Renal cortical epithelial cell (primary cell): ENCODE data around the gene REN. TPM values are rescaled to one million over a fixed set of nuclear protein-coding genes. Genes with fewer than 3 reads are reported as not detected.

Experiments
- DNase-seq: peaks from one replicate; pipeline ENCODE4 v3.0.0-alpha.2; 2011; ENCODE audit warnings: low read depth
- total RNA-seq: library from RNA; depleted of rRNA; stranded (reverse); fragments of >200 nt; gene quantifications from 2 replicates; pipeline ENCODE4 v1.2.3, GENCODE V29; 2014

The REN gene
- total RNA-seq, 1 donor from 2014 or later: not detected

DNA sequence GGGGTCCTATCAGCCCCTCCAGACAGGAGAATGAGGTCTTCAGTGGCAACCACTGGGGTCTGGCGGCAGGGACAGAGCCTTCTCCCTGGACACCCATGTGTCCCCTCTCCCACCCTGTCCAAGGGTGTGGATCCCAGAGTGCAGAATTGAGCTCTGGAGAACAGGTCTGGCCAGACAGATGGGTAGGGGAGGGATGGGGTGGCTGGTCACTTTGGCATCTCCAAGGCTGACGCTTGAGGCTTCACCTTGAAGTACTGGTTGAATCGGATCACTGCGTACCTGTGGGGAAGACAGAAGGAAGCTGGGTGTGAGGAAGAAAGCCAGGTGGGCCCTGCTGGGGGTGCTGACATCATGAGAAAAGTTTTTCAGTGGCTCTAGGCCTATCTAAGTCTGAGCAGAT is 34.2 kb downstream of the REN start:
- no peak for DNase-seq

GRCh38 chr1:204130981-204131892 is 34.9 kb downstream of the REN start:
- peak; percentile 84 for DNase-seq

GRCh38 chr1:204130178-204130577 is 36.0 kb downstream of the REN start:
- peak; percentile 68 for DNase-seq

DNA sequence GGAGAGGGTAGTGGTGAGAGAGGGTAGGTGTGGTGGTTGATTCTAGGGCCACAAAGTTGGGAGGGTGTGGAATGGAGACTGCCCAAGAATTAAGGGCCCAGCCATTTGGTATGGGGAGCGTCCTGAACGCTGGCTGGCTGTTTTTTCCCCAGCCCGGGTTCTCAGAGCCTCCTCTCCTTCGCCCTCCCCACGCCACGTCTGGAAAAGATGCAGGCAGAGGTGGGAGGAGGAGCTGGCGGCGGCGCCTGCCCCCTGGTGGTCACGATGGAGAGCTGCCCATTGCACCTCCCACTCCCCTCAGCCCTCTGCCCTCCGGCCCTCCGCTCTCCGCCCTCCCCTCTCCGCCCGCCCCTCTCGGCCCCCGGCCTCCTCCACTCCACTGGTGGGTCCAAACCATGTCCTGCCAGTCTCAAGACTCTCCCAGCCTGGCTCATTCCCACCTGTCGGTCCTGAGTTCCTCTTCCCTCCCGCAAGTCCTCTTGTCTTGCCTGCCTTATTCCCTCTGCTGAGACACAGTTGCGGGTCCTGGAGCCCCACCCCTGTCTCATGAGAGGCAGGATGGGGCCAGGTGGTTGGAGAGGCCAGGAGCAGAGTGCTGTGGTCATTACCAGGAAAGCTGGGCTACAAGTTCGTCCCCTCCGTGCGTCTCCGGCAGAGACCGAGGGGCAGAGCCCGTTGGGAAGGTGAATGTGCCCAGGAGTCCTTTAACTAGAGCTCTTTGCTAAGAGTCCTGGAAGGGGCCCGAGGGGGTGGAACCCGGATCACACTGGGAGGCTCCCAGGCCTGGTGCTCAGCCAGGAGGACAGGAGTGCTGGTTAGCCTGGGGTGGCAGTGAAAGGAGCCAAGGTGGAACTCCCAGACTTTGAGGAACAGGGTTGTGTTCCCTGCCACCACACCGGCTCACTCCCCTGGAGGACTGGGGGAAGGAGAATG is 36.9 kb downstream of the REN start:
- peak; percentile 27 for DNase-seq

GRCh38 chr1:204128464-204128963 is 37.6 kb downstream of the REN start:
- no peak for DNase-seq

GRCh38 chr1:204127597-204128242 is 38.4 kb downstream of the REN start:
- DNase-seq: peak; percentile 45

GRCh38 chr1:204126956-204127355 is 39.2 kb downstream of the REN start:
- DNase-seq: no peak

GRCh38 chr1:204126386-204126785 is 39.8 kb downstream of the REN start:
- DNase-seq: no peak

- DNase-seq: no peak
Observed at GRCh38 chr1:204125759-204126351, 40.3 kb downstream of the REN start.

GRCh38 chr1:204124639-204125038 is 41.5 kb downstream of the REN start:
- no peak for DNase-seq

- DNase-seq: no peak
Observed at GRCh38 chr1:204123376-204123775, 42.8 kb downstream of the REN start.

DNA sequence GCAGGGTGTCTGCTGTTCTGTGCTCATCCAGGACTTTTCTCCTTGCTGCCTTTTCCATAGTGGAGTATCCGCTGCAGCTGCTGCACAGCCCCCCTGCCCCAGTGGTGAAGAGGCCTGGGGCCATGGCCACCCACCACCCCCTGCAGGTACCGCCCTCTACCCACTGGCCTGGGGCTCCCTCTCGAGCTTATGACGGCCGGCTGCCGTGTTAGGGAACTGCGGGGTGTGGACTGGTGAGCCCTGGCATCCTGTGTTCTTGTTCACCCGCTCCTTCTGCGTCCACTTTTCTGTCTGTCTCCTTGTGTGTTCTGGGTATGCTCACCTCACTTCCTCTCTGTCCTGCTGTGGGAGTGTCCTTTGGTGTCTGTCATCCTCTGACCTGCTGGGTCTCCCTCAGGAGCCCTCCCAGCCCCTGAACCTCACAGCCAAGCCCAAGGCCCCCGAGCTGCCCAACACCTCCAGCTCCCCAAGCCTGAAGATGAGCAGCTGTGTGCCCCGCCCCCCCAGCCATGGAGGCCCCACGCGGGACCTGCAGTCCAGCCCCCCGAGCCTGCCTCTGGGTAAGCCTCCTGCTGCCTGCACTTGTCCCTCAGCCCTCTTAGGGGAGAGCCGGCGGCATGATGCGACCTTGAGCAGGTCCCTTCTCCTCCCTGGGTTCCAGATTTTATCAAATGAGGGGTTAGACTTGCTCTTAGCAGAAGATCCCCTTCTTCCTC is 44.1 kb downstream of the REN start:
- DNase-seq: no peak

DNA sequence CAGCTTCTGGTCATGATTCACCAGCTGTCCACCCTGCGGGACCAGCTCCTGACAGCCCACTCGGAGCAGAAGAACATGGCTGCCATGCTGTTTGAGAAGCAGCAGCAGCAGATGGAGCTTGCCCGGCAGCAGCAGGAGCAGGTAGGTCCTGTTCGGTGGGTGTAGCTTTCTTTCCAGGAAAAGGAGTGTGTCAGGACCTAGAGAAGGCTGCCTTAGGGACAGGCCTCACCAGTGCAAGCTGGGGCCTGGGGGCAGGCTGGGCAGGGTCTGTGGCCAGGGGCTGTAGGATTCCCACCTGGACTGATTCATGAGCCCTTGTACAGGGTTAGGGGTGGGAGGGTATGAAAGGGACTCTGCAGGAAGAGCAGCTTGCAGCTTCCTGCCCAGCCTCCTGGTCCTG is 49.6 kb downstream of the REN start:
- DNase-seq: no peak

- no peak for DNase-seq
Observed at GRCh38 chr1:204115116-204115515, 51.0 kb downstream of the REN start.

GRCh38 chr1:204114606-204115005 is 51.5 kb downstream of the REN start:
- DNase-seq: no peak

DNA sequence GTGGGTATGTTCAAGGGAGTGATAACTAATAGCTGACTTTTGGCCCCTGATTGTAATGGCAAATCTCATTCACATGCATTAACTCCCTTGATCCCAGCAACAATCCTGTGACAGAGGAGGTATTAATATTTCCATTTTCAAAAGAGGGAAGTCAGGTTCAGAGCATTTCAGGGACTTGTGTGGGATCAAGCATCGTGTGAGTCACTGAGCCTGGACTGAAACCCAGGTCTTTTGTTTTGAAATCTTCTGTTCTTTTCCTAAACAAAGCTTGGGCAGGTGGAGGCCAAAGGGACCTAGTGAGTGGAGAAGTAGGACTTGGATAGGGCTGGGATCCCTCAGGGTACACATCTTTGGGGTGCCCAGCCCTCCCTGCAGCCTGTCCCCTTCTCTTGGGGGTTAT is 52.2 kb downstream of the REN start:
- peak; percentile 49 for DNase-seq

- peak; percentile 28 for DNase-seq
Observed at GRCh38 chr1:204112876-204113730, 53.0 kb downstream of the REN start.

DNA sequence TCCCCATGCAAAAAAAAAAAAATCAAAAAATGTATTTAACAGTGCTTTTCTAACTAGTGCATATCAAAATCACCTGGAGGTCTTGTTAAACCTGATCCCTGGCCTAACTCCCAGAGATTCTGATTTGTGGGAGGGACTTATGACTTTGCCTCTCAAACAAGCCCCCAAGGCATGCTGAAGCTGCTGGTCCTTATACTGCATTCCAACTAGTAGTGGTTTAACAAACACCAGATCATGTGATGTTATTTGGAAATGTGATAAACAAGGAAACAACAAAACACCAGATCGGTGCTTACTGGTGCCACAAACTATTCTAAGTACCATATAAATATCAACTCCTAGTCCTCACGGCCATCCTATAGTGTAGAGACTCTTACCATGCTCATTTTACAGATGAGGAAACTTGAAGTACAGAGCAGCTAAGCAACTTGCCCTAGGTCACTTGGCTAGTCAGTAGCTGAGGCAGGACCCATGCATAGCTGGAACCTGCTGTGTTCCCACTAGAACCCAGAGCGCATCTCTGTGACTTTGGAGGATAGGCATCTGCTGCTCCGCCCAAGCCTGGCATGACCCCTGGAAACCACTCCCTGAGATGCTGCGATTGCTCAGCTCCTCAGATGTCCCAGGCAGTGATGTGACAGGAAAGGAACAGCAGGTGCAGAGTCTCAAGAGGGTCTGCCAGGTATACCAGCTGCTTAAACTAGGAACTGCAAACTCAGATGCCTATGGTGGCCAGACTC is 55.1 kb downstream of the REN start:
- no peak for DNase-seq
